HG03460 (cell line): ENCODE results near the gene ZNF132.
"Not testable (repeated sequence)": the region's sequence is repeated elsewhere in the genome, so short reads cannot be mapped to it uniquely, and the experiment has no call there.

ENCODE experiments used
- ATAC-seq: cut with Tn5 transposase; IDR thresholded peaks from one replicate; pipeline ENCODE4 v1.9.1; 2021; ENCODE audit not compliant: unreplicated experiment

The ZNF132 gene

DNA sequence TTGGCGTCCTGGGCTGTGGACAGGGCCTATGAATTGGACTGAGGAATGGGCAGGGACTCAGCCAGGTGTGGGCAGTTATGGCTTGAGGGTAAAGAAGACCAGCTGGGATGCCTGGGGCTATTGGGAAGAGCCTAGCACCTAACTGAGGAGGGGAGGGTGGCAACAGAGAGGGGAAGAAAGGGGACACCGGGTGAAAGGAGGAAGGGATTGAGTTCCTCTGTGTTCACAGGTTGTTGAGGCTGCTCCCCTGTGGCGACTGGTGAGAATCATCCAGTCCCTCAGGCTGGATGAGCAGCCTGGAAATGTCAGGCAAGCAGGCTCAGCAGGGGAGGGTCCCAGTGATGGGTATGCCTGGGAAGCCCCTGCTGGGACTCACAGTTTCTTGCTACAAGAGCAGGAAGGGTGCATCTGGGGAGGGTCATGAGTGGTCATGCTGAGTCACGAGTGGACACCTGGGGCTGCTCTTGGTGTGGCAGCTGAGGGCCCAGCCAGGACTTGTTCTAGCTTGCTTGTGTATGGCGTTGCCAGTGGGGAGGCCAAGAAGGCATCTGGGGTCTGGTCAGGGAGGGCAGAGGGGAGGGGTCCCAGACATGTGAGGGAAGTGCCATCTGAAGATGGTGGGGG is 28.4 kb upstream of the ZNF132 start:
- no peak for ATAC-seq

GRCh38 chr19:58466760-58467589 is 27.0 kb upstream of the ZNF132 start, which contains the start of gene ZNF324:
Gene ZNF324, plus strand, starts transcription at chr19:58467080. Its CDS starts 2,106 bp downstream, at chr19:58469186.
- peak; percentile 80 for ATAC-seq

DNA sequence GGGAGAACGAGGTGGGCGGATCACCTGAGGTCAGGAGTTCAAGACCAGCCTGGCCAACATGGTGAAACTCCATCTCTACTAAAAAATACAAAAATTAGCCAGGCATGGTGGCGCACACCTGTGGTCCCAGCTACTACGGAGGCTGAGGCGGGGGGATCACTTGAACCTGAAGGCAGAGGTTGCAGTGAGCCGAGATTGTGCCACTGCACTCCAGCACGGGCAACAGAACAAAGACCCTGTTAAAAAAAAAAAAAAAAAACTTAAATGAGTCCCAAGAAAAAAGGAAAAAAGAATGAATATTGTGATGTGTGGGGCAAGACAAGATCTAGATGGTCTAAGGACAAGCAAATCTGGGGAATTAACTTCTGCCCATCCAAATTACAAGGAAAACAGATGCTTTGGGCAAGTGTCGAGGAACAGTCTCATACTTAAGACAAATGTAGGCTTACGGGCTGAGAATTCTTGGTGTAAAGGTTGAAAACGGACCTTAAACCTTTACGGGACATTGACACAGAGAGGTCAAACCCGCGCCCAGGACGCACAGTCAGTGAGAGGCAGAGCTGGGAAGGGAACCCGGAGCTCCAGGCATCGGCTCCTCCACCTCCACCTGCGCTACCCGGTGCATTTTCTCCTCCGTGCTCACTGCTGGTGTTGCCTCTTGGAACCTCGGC is 26.3 kb upstream of the ZNF132 start:
- ATAC-seq: peak; percentile 16

- ATAC-seq: no peak
Observed at GRCh38 chr19:58460039-58460438, 20.1 kb upstream of the ZNF132 start.

DNA sequence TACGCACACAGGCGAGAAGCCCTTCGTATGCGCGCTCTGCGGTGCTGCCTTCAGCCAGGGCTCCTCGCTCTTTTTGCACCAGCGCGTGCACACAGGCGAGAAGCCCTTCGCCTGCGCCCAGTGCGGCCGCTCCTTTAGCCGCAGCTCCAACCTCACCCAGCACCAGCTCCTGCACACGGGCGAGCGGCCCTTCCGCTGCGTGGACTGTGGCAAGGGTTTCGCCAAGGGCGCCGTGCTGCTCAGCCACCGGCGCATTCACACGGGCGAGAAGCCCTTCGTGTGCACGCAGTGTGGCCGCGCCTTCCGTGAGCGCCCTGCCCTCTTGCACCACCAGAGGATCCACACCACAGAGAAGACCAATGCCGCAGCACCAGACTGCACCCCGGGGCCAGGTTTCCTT is 16.2 kb upstream of the ZNF132 start:
- no peak for ATAC-seq

- ATAC-seq: no peak
Observed at GRCh38 chr19:58455306-58455705, 15.4 kb upstream of the ZNF132 start.

- ATAC-seq: no peak
Observed at GRCh38 chr19:58453743-58454142, 13.8 kb upstream of the ZNF132 start.

DNA sequence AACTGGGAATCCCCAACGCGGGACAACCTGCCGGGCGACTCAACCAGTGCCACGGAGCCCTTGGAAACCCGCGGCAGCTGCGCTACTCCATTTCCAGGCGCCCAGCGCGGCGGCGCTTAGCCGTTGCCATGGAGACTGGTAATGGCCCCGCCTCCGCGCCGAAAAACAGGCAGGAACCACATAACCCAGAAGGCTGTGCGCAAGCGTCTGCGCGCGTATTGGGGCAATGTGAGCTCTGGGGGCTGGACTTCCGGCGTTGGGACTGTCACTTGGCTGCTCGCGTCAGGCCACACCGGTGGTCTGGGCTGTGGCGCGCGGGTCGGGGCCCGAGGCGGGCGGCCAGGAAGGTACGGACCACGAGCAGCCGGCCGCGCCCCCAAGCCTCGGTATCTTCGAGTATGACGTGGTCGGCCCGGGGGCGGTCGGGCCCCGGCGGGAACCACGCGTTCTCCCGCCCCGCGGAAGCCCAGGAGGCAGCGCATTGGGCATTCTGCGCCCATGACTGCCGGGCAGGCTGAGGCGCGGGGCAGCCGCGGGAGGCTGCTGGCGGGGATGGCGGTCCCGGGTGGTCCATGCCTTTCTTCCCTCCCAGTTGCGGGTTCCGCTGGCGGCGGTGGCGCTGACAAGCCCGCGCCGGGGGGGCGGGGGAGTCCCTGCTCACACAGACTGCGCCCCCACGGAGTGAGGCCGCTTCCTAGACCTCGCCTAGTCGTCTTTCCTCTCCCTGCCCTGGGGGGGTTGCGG is 11.6 kb upstream of the ZNF132 start, which contains the start of gene ZNF324B:
ZNF324B (plus strand) TSS at position 265 of the 744 bp plus-strand sequence. CDS start 2,080 bp downstream, outside the sequence.
- peak; percentile 95 for ATAC-seq

DNA sequence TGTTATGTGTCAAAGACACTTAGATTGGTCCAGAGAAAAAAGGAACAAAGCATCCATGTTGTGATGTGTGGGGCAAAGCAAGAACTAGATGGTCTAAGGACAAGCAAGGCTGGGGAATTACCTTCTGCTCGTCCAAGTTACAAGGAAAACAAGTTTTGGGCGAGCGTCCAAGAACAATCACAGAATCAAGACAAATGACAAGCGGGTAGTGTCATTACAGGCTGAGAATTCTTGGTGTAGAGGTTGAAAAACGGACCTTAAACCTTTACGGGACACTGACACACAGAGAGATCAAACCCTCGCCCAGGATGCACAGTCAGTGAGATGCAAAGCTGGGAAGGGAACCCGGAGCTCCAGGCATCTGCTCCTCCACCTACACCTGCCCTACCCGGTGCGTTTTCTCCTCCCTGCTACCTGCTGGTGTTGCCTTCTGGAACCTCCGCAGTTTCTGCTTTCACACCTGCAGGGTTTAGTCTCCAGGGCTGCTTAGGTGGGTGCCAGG is 11.0 kb upstream of the ZNF132 start:
- ATAC-seq: peak; percentile 3

GRCh38 chr19:58449980-58450379 is 10.0 kb upstream of the ZNF132 start:
- not testable (repeated sequence) for ATAC-seq

- not testable (repeated sequence) for ATAC-seq
Observed at GRCh38 chr19:58448860-58449259, 8.9 kb upstream of the ZNF132 start.

DNA sequence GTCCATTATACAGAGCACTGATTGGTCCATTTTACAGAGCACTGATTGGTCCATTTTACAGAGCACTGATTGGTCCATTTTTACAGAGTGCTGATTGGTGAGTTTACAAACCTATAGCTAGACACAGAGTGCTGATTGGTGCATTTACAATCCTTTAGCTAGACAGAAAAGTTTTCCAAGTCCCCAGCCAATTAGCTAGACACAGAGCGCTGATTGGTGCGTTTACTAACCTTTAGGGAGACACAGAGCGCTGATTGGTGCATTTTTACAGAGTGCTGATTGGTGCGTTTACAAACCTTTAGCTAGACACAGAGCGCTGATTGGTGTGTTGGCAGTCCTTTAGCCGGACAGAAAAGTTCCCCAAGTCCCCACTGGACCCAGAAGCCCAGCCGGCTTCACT is 3.0 kb upstream of the ZNF132 start:
- not testable (repeated sequence) for ATAC-seq

GRCh38 chr19:58440556-58440955 is 603 bp upstream of the ZNF132 start:
- ATAC-seq: no peak

DNA sequence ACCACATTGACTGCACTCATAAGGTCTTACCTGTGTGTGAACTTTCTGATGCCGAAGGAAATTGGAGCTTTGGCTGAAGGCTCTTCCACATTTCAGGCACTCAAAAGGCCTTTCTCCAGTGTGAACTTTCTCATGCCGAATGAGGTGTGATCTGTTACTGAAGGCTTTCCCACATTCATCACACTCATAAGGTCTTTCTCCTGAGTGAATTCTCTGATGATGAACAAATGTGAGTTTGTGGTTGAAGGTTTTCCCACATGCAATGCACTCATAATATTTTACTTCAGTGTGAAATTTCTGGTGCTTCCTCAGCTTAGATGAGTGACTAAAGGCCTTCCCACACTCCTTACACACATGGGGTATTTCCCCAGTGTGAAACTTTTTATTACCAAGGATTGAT is 5.7 kb downstream of the ZNF132 start:
- ATAC-seq: no peak

DNA sequence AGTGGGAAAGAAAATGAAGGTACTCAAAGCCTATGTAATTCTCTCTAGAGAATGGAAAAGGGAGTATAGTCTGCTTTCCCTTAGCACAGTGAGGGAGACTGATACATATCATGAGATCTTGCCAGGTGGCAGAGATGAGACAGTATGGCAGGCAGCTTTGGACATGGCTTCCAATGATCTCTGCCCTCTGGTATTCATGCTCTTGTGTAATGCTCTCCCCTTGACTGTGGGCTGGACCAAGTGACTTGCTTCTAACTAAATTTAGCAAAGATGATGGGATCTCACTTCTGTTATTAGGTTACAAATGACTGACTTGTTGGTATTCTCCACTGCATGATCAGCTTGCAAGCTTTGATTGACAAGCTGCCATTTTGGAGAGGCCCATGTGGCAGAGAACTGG is 10.2 kb downstream of the ZNF132 start:
- ATAC-seq: no peak

DNA sequence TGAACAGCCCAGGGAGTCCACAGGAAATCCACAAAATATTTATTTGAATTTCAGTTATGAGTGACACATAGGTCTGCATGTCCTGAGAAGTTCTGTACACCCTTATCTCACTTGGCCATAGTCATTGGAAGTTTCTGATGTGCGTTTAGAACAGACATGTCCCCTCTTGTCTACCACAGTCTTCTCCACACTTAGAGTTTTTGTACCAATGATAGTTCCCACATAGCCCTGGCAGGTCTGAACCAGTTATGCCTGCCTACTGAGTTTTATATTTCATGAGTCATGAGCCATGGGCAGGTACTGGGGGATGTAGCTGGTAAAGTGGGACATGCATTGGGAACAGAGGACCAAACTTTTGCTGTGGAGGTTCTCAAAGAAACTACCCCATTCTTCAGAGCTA is 11.3 kb downstream of the ZNF132 start:
- no peak for ATAC-seq

- no peak for ATAC-seq
Observed at GRCh38 chr19:58417071-58417470, 22.9 kb downstream of the ZNF132 start.

- ATAC-seq: no peak
Observed at GRCh38 chr19:58416604-58417003, 23.3 kb downstream of the ZNF132 start.

- peak; percentile 19 for ATAC-seq
Observed at GRCh38 chr19:58409010-58409790, 30.8 kb downstream of the ZNF132 start.
